ENCODE data around the gene CHN2.

CHN2 gene

GRCh38 chr7:29405891-29406290 lies 211.3 kb downstream of the CHN2 start:
- no peak for DNase-seq (ENCODE audit: low read depth)

DNA sequence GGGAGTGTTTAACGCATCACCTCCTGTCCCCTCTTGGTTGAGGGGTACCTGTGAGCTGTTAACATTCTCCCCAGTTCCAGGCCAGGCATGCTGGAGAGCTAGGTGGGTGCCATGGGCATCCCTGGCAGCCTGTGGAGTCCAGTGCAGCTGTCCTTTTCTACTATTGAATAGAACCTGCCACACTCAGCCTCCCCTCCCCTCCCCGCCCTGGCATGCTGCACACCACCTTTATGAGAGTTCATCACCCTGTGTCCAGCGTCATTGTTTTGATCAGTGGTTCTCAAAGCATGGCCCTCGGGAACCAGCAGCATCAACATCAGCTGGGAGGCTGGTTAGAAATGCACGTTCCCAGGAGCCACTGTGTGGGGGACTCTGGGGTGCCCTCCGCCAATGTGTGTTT lies 211.8 kb downstream of the CHN2 start:
- DNase-seq (ENCODE audit: low read depth): no peak

GRCh38 chr7:29408841-29409243 lies 214.3 kb downstream of the CHN2 start:
- DNase-seq (ENCODE audit: low read depth): no peak

- DNase-seq (ENCODE audit: low read depth): no peak
These were observed 216.4 kb downstream of the CHN2 start for GRCh38 chr7:29410996-29411395.

DNA sequence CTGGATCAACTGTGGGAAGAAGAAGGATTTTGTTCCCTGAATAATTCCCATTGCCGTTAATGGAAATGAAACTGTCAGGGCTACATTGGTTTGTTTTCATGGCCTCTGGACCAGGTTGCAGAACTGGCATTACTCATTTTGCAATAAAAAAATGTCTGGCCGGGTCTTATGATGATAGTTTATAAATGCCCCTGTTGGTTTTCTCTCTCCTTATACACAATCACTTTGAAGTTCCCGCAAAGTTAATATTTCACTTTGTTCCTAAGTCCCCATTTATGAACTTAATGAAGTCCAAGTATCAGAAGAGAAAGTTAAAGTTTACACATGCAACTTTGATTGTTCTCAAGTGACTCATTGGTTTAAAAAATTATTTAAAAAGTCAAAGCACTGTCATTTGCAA lies 218.3 kb downstream of the CHN2 start:
- no peak for DNase-seq (ENCODE audit: low read depth)

DNA sequence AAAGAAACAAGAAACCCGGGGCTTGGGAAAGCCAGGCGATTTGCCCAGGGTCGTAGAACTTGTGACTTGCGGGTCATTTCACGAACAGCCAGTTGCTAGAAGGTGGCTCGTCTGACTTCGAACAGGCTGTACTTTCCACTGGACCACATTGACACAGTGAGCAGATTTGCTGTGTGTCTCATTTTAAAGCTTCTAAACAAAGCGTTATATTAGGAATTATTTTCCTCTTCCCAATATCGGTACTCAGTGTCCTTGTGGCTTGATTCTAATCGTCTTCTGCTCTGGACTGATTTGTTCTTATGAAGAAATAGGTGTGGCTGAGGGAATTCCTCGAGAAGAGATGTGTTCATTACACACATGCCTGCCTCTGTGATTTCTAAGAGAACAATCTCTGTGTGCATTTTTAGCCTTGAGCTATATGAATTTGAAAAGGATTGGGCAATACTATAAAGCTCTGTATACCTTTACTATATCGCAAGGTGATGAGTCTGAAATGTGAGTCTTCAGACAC lies 219.1 kb downstream of the CHN2 start:
- DNase-seq (ENCODE audit: low read depth): no peak

GRCh38 chr7:29414216-29414615 lies 219.6 kb downstream of the CHN2 start:
- no peak for DNase-seq (ENCODE audit: low read depth)

GRCh38 chr7:29415215-29415614 lies 220.6 kb downstream of the CHN2 start:
- no peak for DNase-seq (ENCODE audit: low read depth)

- DNase-seq (ENCODE audit: low read depth): no peak
These were observed 221.8 kb downstream of the CHN2 start for GRCh38 chr7:29416276-29416937.

- DNase-seq (ENCODE audit: low read depth): no peak
These were observed 222.3 kb downstream of the CHN2 start for GRCh38 chr7:29416938-29417305.

- no peak for DNase-seq (ENCODE audit: low read depth)
These were observed 223.5 kb downstream of the CHN2 start for GRCh38 chr7:29418056-29418455.

DNA sequence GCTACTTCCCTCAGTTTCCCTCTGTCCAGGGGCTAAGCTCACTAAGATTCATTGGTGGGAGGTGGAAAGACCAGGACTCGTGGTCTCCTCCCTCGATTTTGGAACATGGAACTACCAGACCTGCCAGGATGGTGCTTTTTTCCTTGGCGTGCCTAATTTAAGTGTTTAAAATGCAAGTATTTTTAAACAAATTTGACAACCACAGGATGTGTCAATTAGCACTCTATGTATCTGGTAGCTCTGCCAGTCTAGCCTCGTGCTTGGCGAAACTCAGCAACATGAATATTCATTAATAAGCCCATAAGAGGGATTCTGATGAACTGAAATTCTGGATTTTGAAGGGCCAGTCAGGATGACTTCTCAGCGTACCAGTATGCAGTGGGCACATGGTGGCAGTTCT lies 224.1 kb downstream of the CHN2 start:
- DNase-seq (ENCODE audit: low read depth): no peak

GRCh38 chr7:29420011-29420410 lies 225.4 kb downstream of the CHN2 start:
- DNase-seq (ENCODE audit: low read depth): no peak

DNA sequence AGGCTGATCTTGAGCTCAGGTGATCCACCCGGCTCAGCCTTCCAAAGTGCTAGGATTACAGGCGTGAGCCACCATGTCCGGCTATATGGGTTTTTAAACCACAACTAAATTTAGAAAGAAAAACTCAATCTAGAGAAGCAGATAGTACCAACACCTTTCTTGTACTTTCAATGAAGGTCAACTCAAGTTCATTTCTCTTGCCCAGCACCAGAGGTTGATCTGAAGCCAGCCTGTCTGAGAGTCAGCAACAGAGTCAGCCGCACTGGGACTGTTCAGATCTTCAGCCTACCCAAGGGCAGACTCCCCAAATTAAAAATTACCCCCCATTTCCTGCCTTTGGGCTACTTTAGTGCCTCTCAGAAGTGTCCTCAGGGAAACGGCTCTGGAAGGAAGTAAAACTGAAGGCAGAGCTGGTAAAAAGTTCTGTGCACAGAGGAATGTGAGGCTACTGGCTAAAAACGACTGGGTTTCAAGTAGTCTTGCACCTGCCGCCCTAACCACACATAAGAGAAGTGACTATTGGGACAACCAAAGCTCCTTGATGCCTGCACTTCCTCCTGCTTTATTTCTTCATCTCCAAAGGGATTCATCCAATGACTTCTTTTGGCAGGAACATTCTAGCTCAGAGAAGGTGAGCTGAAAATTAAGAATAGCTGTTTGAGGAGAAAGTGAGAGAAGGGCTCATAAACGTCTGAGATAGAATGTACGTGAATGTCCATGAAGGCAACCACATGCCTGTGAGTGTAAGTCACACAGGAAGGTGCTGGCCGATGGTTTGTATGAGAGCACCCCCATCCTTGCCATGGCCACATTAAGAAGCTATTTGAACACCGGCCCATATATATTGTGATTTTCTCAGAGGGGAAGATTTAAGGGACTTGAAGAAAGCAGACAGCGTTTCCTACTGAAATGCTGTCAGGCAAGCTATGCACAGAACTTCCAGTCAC lies 226.7 kb downstream of the CHN2 start:
- no peak for DNase-seq (ENCODE audit: low read depth)

DNA sequence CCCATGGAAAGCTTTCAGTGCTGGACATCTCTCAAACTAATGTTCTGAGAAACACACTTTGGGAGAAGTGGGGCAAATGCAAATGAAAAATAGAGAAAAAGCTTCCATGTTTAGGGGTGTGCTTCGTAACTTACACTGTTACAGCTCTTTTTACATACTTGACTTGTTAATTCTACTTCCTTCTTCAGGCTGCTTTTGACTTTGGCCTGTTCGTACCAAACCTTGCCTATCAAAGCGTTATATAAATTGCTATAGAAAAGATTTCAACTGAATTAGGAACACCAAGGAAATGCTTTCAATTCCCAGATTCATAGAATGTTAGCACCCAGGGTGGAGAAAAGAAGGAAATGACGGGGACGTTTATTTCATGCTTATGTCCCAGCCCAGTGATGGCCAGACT lies 228.3 kb downstream of the CHN2 start:
- DNase-seq (ENCODE audit: low read depth): no peak

- no peak for DNase-seq (ENCODE audit: low read depth)
These were observed 229.9 kb downstream of the CHN2 start for GRCh38 chr7:29424295-29424983.

DNA sequence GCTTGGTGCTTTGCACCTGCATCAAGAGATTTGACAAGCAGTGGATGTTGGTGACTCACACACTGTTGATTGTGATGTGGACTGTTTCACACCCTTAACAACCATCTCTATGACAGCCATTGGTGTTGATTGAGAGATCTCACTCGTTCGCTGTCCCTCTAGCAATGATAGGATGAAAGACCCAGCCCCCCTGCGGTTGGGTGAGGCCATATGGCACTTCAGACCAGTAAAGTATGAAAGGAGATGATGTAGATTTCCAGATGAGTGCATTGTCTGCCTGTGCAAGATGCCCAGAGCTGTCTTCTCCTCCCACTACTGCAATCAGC lies 230.4 kb downstream of the CHN2 start:
- DNase-seq (ENCODE audit: low read depth): no peak

DNA sequence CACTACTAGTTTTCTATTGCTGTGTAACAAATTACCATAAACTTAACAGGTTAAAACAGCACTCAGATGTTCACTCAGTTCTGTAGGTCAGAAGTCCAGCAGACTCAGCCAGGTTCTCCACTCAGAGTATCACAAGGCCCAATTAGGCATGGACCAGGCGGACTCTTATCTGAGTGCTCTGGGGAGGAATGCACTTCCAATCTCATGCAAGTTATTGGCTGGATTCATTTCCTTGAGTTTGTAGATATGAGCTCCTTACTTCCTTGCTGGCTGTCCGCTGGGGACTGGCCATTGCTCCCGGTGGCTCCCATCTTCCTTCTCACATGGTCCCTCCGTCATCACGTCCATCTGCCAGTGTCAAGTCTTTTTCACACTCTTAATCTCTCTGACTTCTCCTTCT lies 232.0 kb downstream of the CHN2 start:
- DNase-seq (ENCODE audit: low read depth): no peak

GRCh38 chr7:29429401-29429800 lies 234.8 kb downstream of the CHN2 start:
- no peak for DNase-seq (ENCODE audit: low read depth)

GRCh38 chr7:29430279-29430949 lies 235.8 kb downstream of the CHN2 start:
- DNase-seq (ENCODE audit: low read depth): no peak

- no peak for DNase-seq (ENCODE audit: low read depth)
These were observed 237.1 kb downstream of the CHN2 start for GRCh38 chr7:29431686-29432085.

GRCh38 chr7:29432721-29433120 lies 238.1 kb downstream of the CHN2 start:
- no peak for DNase-seq (ENCODE audit: low read depth)

All from stimulated activated CD8-positive, alpha-beta memory T cell treated with anti-CD3 and anti-CD28 coated beads, Interleukin-4, amount 100 ng/mL, for 24 hours (primary cell).